Vagina (tissue), 2 donors: ENCODE measurements around the gene RSU1.

Experiments
- CTCF ChIP-seq, 3 experiments: fragments of 450-650 bp in 2 of 3; fragments of 200-600 bp in 1 of 3; sonication (generic) in 1 of 3; IDR thresholded peaks; one replicate each; pipeline ENCODE4 v1.5.1; 2017 to 2019; ENCODE audit warnings: antibody characterized with exemption in 3 of 3, mild to moderate bottlenecking in 2 of 3, moderate library complexity in 2 of 3
- POLR2A ChIP-seq, 2 donors: fragments of 450-650 bp; IDR thresholded peaks; one replicate each; pipeline ENCODE4 v1.6.1; 2017; ENCODE audit warnings: antibody characterized with exemption in 2 of 2, mild to moderate bottlenecking in 2 of 2, moderate library complexity in 2 of 2
- POLR2AphosphoS5 ChIP-seq, 2 donors: sonication (generic); formaldehyde crosslinking; IDR thresholded peaks; one replicate each; pipeline ENCODE4 v1.9.0; 2017; ENCODE audit warnings: antibody characterized with exemption in 2 of 2, mild to moderate bottlenecking in 2 of 2, low read depth in 1 of 2; ENCODE audit not compliant: insufficient read depth in 1 of 2

- no peak for TF ChIP-seq CTCF (IDR thresholded peaks at IDR 0.05)
- TF ChIP-seq POLR2A (IDR thresholded peaks at IDR 0.05), result no peak
- no peak for TF ChIP-seq POLR2AphosphoS5 (IDR thresholded peaks at IDR 0.05; ENCODE audit: insufficient read depth in 1 of 2, low read depth in 1 of 2)
Measured at GRCh38 chr10:16820421-16820820, 3.2 kb upstream of the RSU1 start.
